B cell (primary cell): ENCODE measurements around the gene PRIM1. TPM values are rescaled to one million over a fixed set of nuclear protein-coding genes. Genes with fewer than 3 reads are reported as not detected.
A peak's percentile ranks its signal among the peaks of the same experiment; 100 is the strongest.

ENCODE experiments used
- ATAC-seq: fragments of 200-7000 bp; cut with Tn5 transposase; one replicate; pipeline ENCODE4 v1.10.0; 2021; ENCODE audit warnings: low read depth, mild to moderate bottlenecking, moderate number of reproducible peaks, moderate library complexity
- CTCF ChIA-PET: fragments of 350-600 bp; sonication (Branson Sonifier 250); formaldehyde crosslinking; loops from one replicate; lab custom pipeline; 2021; ENCODE audit warnings: antibody characterized with exemption, inconsistent platforms; lab: Charles Lee
- POLR2A ChIA-PET: fragments of 350-600 bp; sonication (Branson Sonifier 250); formaldehyde crosslinking; loops from one replicate; lab custom pipeline; 2021; ENCODE audit warnings: antibody characterized with exemption; lab: Charles Lee
- DNase-seq: peaks from one replicate; pipeline ENCODE4 v3.0.0; 2013
- H2AFZ ChIP-seq: 2 replicates; pipeline ENCODE4 v1.6.1; 2012; ENCODE audit warnings: mild to moderate bottlenecking, low read depth, low read length; ENCODE audit not compliant: insufficient read depth, poor library complexity, severe bottlenecking
- H3K27ac ChIP-seq, 2 donors: 1 replicate in 1 of 2; 2 replicates in 1 of 2; pipeline ENCODE4 v1.5.1; 2012 to 2013; ENCODE audit warnings: low read length in 2 of 2, mild to moderate bottlenecking in 2 of 2, moderate library complexity in 1 of 2
- H3K27me3 ChIP-seq, 4 experiments: fragments of 200-600 bp in 1 of 4; sonication (generic) in 1 of 4; replicated peaks in 1 of 4; 1 replicate in 2 of 4; 2 replicates in 2 of 4; pipeline versions ENCODE4 v1.6.1 to v1.7.0; 2013 to 2016; ENCODE audit warnings: low read length in 3 of 4, mild to moderate bottlenecking in 2 of 4, mixed read lengths in 1 of 4, moderate library complexity in 1 of 4; ENCODE audit not compliant: insufficient read depth in 4 of 4, control insufficient read depth in 3 of 4; ENCODE audit errors: control extremely low read depth in 1 of 4
- H3K36me3 ChIP-seq, 2 experiments: replicated peaks in 1 of 2; 1 replicate in 1 of 2; 2 replicates in 1 of 2; pipeline versions ENCODE4 v1.6.1 to v1.7.1; 2013; ENCODE audit warnings: low read length in 1 of 2; ENCODE audit not compliant: insufficient read depth in 2 of 2, control insufficient read depth in 1 of 2; ENCODE audit errors: control extremely low read depth in 1 of 2, extremely low read depth in 1 of 2
- H3K4me1 ChIP-seq, 2 donors: fragments of 200-600 bp in 1 of 2; sonication (generic) in 1 of 2; 1 replicate in 1 of 2; 2 replicates in 1 of 2; pipeline versions ENCODE4 v1.5.1 to v1.6.1; 2013 to 2017; ENCODE audit warnings: low read length in 2 of 2; ENCODE audit not compliant: control insufficient read depth in 2 of 2, insufficient read depth in 2 of 2
- H3K4me2 ChIP-seq: replicated peaks from 2 replicates; pipeline ENCODE3; 2012; ENCODE audit warnings: mild to moderate bottlenecking, low read depth, low read length; ENCODE audit not compliant: poor library complexity, severe bottlenecking
- H3K4me3 ChIP-seq, 5 experiments: fragments of 200-600 bp in 1 of 5; sonication (generic) in 1 of 5; 1 replicate in 3 of 5; 2 replicates in 2 of 5; pipeline versions ENCODE4 v1.5.1 to v1.7.0; 2011 to 2016; ENCODE audit warnings: low read length in 4 of 5, mild to moderate bottlenecking in 4 of 5, low read depth in 2 of 5, control low read depth in 1 of 5, moderate library complexity in 1 of 5; ENCODE audit not compliant: insufficient read depth in 1 of 5; ENCODE audit errors: control extremely low read depth in 1 of 5, extremely low read depth in 1 of 5
- H3K79me2 ChIP-seq: fragments of 200-600 bp; sonication (generic); one replicate; pipeline ENCODE4 v1.6.0; 2016; ENCODE audit warnings: low read length; ENCODE audit not compliant: control insufficient read depth, insufficient read depth
- H3K9ac ChIP-seq: fragments of 200-600 bp; sonication (generic); 2 replicates; pipeline ENCODE4 v1.6.1; 2017; ENCODE audit warnings: mild to moderate bottlenecking, low read length, moderate library complexity
- H3K9me3 ChIP-seq, 3 donors: one replicate each; pipeline versions ENCODE4 v1.6.1 to v1.7.1; 2013; ENCODE audit warnings: low read length in 2 of 3; ENCODE audit not compliant: control insufficient read depth in 2 of 3, insufficient read depth in 1 of 3; ENCODE audit errors: control extremely low read depth in 1 of 3
- H4K20me1 ChIP-seq: 2 replicates; pipeline ENCODE4 v1.6.0; 2012; ENCODE audit warnings: mild to moderate bottlenecking, low read length; ENCODE audit not compliant: insufficient read depth, control insufficient read depth, poor library complexity, severe bottlenecking
- H3K27ac Mint-ChIP-seq: one replicate; pipeline ENCODE4 v1.8.0; 2021; ENCODE audit warnings: mixed read lengths
- H3K27me3 Mint-ChIP-seq: one replicate; pipeline ENCODE4 v1.8.0; 2021; ENCODE audit warnings: mixed read lengths
- H3K4me1 Mint-ChIP-seq: one replicate; pipeline ENCODE4 v1.8.0; 2021; ENCODE audit warnings: mixed read lengths
- H3K4me3 Mint-ChIP-seq: one replicate; pipeline ENCODE4 v1.8.0; 2021; ENCODE audit warnings: mixed read lengths
- H3K9me3 Mint-ChIP-seq: one replicate; pipeline ENCODE4 v1.8.0; 2022; ENCODE audit warnings: mixed read lengths; ENCODE audit not compliant: insufficient read depth
- CTCF ChIP-seq: fragments of 200-600 bp; IDR thresholded peaks from one replicate; pipeline ENCODE4 v1.8.0; 2022; ENCODE audit warnings: antibody characterized with exemption, mild to moderate bottlenecking
- EZH2 ChIP-seq: IDR thresholded peaks from 2 replicates; pipeline ENCODE4 v1.6.1; 2012; ENCODE audit warnings: borderline replicate concordance, low read depth, mild to moderate bottlenecking, moderate library complexity, low read length; ENCODE audit not compliant: insufficient read depth, poor library complexity, severe bottlenecking
- WGBS: methylation state at CpG from one replicate; pipeline ENCODE4 v1.1.5; 2013; ENCODE audit warnings: missing lambda C conversion rate; ENCODE audit not compliant: insufficient coverage; 5-methylcytosine and 5-hydroxymethylcytosine counted together
- intact Hi-C: fragments of 100-400 bp; cut with micrococcal nuclease; formaldehyde crosslinking; loops from one replicate; pipeline ENCODE4 v1.10.0; 2022
- polyA plus RNA-seq: library from polyadenylated mRNA; depleted of rRNA; stranded (reverse); fragments of >200 nt; gene quantifications from 2 replicates; pipeline ENCODE4 v1.2.3, GENCODE V29; 2012
- total RNA-seq, 2 donors: library from RNA; stranded (reverse); fragments of 120-200 nt in 1 of 2; gene quantifications; 1 replicate in 1 of 2; 2 replicates in 1 of 2; pipeline versions ENCODE4 v1.2.3 to v1.2.4, GENCODE V29; 2013 to 2022

The PRIM1 gene
- total and polyA plus RNA-seq, 2 donors (not counting 1 experiment from before 2014, with no cell fraction given): 16.9 to 25.4 TPM

- H3K27me3 ChIP-seq: no peaks in the 10 kb centered on the region
- no peak overlapping the region for H3K4me3 ChIP-seq
- H4K20me1 ChIP-seq: no peaks in the 10 kb centered on the region
- POLR2A ChIA-PET: no interaction called here
- H3K4me2 ChIP-seq: no peak overlapping the region
- no peaks in the 10 kb centered on the region for H3K27me3 Mint-ChIP-seq
- CTCF ChIA-PET: interaction anchor here (1.6 kb wide), 1 partner anchor 18 kb away, joined by 8 read pairs; no protein-coding TSS in a partner anchor
- H3K36me3 ChIP-seq: no peaks in the 10 kb centered on the region
- H3K4me1 ChIP-seq: peaks cover 3 to 4% of the 10 kb centered on the region in 2 donors
- ATAC-seq (no peak), DNase-seq (peak; percentile 52)
- TF ChIP-seq CTCF: no peak
- no peak for TF ChIP-seq EZH2
- no peak overlapping the region for H3K27ac ChIP-seq
- H3K79me2 ChIP-seq: no peaks in the 10 kb centered on the region
- WGBS: no CpG with 5 or more reads among the region's 6 CpGs
- H3K9me3 ChIP-seq: peaks cover 0 to 8% (median 0%) of the 10 kb centered on the region in 3 donors
- H3K4me1 Mint-ChIP-seq: peaks cover 12% of the 10 kb centered on the region
- intact Hi-C loops: no loop called here
- peak overlapping the region; percentile 37 for H3K27ac Mint-ChIP-seq
- no peak overlapping the region for H3K9ac ChIP-seq
- H2AFZ ChIP-seq: no peak overlapping the region
- H3K9me3 Mint-ChIP-seq: no peaks in the 10 kb centered on the region
- H3K4me3 Mint-ChIP-seq: no peak overlapping the region
Measured at GRCh38 chr12:56775638-56776037, 23.5 kb upstream of the PRIM1 start.

DNA sequence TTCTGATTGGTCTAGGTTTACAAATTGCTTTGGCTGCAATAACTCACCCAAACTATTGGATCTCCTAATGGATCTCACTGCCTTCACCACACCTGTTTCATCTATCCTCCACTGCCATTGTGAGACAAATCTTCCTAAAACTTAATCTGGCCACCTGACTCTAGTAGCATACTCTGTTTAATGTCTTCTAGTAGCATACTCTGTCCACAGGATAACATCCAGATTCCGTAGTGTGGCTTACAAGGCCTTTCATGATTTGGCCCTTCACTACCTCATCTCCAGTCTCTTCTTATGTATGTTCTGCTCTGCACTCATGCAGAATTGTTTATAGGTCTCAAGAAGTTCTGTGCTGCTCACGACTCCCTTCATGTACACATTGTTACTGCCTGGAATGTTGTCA, 21.0 kb upstream of the PRIM1 start:
- ChIA-PET POLR2A (no interaction called here), CTCF (no interaction called here)
- Histone ChIP-seq H2AFZ (no peak overlapping the region), H3K36me3 (no peaks in the 10 kb centered on the region), H3K9me3 (peaks cover 0 to 8% (median 0%) of the 10 kb centered on the region in 3 donors), H4K20me1 (no peaks in the 10 kb centered on the region), H3K4me3 (no peak overlapping the region), H3K79me2 (no peaks in the 10 kb centered on the region), H3K27ac (no peak overlapping the region), H3K4me2 (no peak overlapping the region), H3K4me1 (peaks cover 3 to 4% of the 10 kb centered on the region in 2 donors), H3K9ac (no peak overlapping the region), H3K27me3 (no peaks in the 10 kb centered on the region)
- Mint-ChIP-seq H3K4me3 (no peak overlapping the region), H3K27ac (no peak overlapping the region), H3K9me3 (no peaks in the 10 kb centered on the region), H3K4me1 (peaks cover 12% of the 10 kb centered on the region), H3K27me3 (no peaks in the 10 kb centered on the region)
- no CpG with 5 or more reads among the region's 2 CpGs for WGBS
- intact Hi-C loops: no loop called here
- TF ChIP-seq EZH2: no peak
- no peak for TF ChIP-seq CTCF
- no peak for ATAC-seq
- peak; percentile 2 for DNase-seq
